GM21786 (cell line): ENCODE measurements around the gene CRHBP.
"Not testable (repeated sequence)": the region's sequence is repeated elsewhere in the genome, so short reads cannot be mapped to it uniquely, and the experiment has no call there.

Source experiments
- ATAC-seq: cut with Tn5 transposase; IDR thresholded peaks from one replicate; pipeline ENCODE4 v1.9.1; 2021; ENCODE audit not compliant: unreplicated experiment

The CRHBP gene

GRCh38 chr5:76956033-76956432 is 3.2 kb downstream of the CRHBP start:
- no peak for ATAC-seq

GRCh38 chr5:76958991-76959767 is 6.3 kb downstream of the CRHBP start:
- no peak for ATAC-seq

GRCh38 chr5:76960004-76960625 is 7.3 kb downstream of the CRHBP start:
- no peak for ATAC-seq

- no peak for ATAC-seq
Observed at GRCh38 chr5:76964060-76964459, 11.2 kb downstream of the CRHBP start.

- ATAC-seq = no peak
Observed at GRCh38 chr5:76971511-76971910, 18.7 kb downstream of the CRHBP start.

GRCh38 chr5:76972689-76973088 is 19.8 kb downstream of the CRHBP start:
- ATAC-seq = no peak

GRCh38 chr5:76974785-76975184 is 21.9 kb downstream of the CRHBP start:
- no peak for ATAC-seq

- ATAC-seq = no peak
Observed at GRCh38 chr5:76978869-76979268, 26.0 kb downstream of the CRHBP start.

- ATAC-seq = no peak
Observed at GRCh38 chr5:76980518-76981144, 27.8 kb downstream of the CRHBP start.

GRCh38 chr5:76982450-76982849 is 29.6 kb downstream of the CRHBP start:
- no peak for ATAC-seq

GRCh38 chr5:76983468-76983867 is 30.6 kb downstream of the CRHBP start:
- no peak for ATAC-seq

GRCh38 chr5:76986825-76987526 is 34.1 kb downstream of the CRHBP start:
- ATAC-seq = no peak

GRCh38 chr5:76990899-76991459 is 38.1 kb downstream of the CRHBP start:
- no peak for ATAC-seq

GRCh38 chr5:76993436-76993835 is 40.6 kb downstream of the CRHBP start:
- ATAC-seq = not testable (repeated sequence)

GRCh38 chr5:76994337-76994736 is 41.5 kb downstream of the CRHBP start:
- ATAC-seq = no peak

- not testable (repeated sequence) for ATAC-seq
Observed at GRCh38 chr5:76998251-76998650, 45.4 kb downstream of the CRHBP start.

- ATAC-seq = no peak
Observed at GRCh38 chr5:76999451-76999850, 46.6 kb downstream of the CRHBP start.

- no peak for ATAC-seq
Observed at GRCh38 chr5:77003246-77003645, 50.4 kb downstream of the CRHBP start.

- no peak for ATAC-seq
Observed at GRCh38 chr5:77006124-77006523, 53.3 kb downstream of the CRHBP start.

- ATAC-seq = no peak
Observed at GRCh38 chr5:77008413-77008812, 55.6 kb downstream of the CRHBP start.

GRCh38 chr5:77010243-77010642 is 57.4 kb downstream of the CRHBP start:
- ATAC-seq = no peak
